Neural cell (in vitro differentiated cells): Measurements from ENCODE around the gene PDAP1. TPM values are rescaled to one million over a fixed set of nuclear protein-coding genes. Genes with fewer than 3 reads are reported as not detected.

ENCODE experiments used
- H2AFZ ChIP-seq: fragments of 200-600, 300-800 bp; sonication (generic), shearing (Covaris generic); 2 replicates; pipeline ENCODE4 v1.6.0; 2014; ENCODE audit warnings: low read depth, mild to moderate bottlenecking, antibody characterized with exemption, low read length, moderate library complexity
- H3F3A ChIP-seq: fragments of 200-600 bp; shearing (Covaris generic); 2 replicates; pipeline ENCODE4 v1.6.1; 2016; ENCODE audit warnings: mild to moderate bottlenecking, moderate library complexity, mixed read lengths, antibody characterized with exemption, low read length; ENCODE audit not compliant: insufficient read depth, poor library complexity, severe bottlenecking
- H3K27ac ChIP-seq: fragments of 200-600, 300-800 bp; sonication (generic), shearing (Covaris generic); 2 replicates; pipeline ENCODE4 v1.5.1; 2014; ENCODE audit warnings: mild to moderate bottlenecking, low read length, moderate library complexity
- H3K27me3 ChIP-seq: fragments of 300-800, 200-600 bp; sonication (generic), shearing (Covaris generic); 2 replicates; pipeline ENCODE4 v1.6.0; 2014; ENCODE audit warnings: mild to moderate bottlenecking, low read depth, low read length, moderate library complexity; ENCODE audit not compliant: insufficient read depth
- H3K36me3 ChIP-seq: fragments of 300-800, 200-600 bp; sonication (generic), shearing (Covaris generic); 2 replicates; pipeline ENCODE4 v1.5.1; 2014; ENCODE audit warnings: mild to moderate bottlenecking, antibody characterized with exemption, low read length, moderate library complexity; ENCODE audit not compliant: insufficient read depth
- H3K4me2 ChIP-seq: fragments of 300-800, 200-600 bp; sonication (generic), shearing (Covaris generic); 2 replicates; pipeline ENCODE4 v1.6.0; 2014; ENCODE audit warnings: mild to moderate bottlenecking, low read length
- H3K4me3 ChIP-seq: fragments of 300-800, 200-600 bp; sonication (generic), shearing (Covaris generic); 2 replicates; pipeline ENCODE4 v1.5.1; 2014; ENCODE audit warnings: mild to moderate bottlenecking, low read length, moderate library complexity
- H3K79me2 ChIP-seq: fragments of 200-600 bp; shearing (Covaris generic); replicated peaks from 2 replicates; pipeline ENCODE4 v1.6.0; 2014; ENCODE audit warnings: mild to moderate bottlenecking, low read length, moderate library complexity; ENCODE audit not compliant: insufficient read depth
- H3K9ac ChIP-seq: fragments of 300-800, 200-600 bp; sonication (generic), shearing (Covaris generic); 2 replicates; pipeline ENCODE4 v1.6.1; 2016; ENCODE audit warnings: mild to moderate bottlenecking, low read length, mixed read lengths
- H3K9me2 ChIP-seq: fragments of 200-600 bp; shearing (Covaris generic); 2 replicates; pipeline ENCODE4 v1.6.1; 2016; ENCODE audit warnings: mild to moderate bottlenecking, low read length, mixed read lengths; ENCODE audit not compliant: insufficient read depth
- H3K9me3 ChIP-seq: fragments of 200-600, 300-800 bp; sonication (generic), shearing (Covaris generic); 2 replicates; pipeline ENCODE4 v1.6.1; 2016; ENCODE audit warnings: mild to moderate bottlenecking, mixed run types, low read length, moderate library complexity, mixed read lengths
- H4K20me1 ChIP-seq: fragments of 200-600 bp; shearing (Covaris generic); 2 replicates; pipeline ENCODE4 v1.6.1; 2016; ENCODE audit warnings: mild to moderate bottlenecking, mixed run types; ENCODE audit not compliant: insufficient read depth
- EP300 ChIP-seq: fragments of 450-650 bp; conservative IDR thresholded peaks from 2 replicates; pipeline ENCODE4 v1.6.1; 2014; ENCODE audit warnings: antibody characterized with exemption, mild to moderate bottlenecking, moderate library complexity; ENCODE audit not compliant: poor library complexity, severe bottlenecking
- EZH2 ChIP-seq: fragments of 200-600, 300-800 bp; shearing (Covaris generic), sonication (generic); IDR thresholded peaks from 2 replicates; pipeline ENCODE4 v1.6.1; 2014; ENCODE audit warnings: antibody characterized with exemption, low read length, borderline replicate concordance, mild to moderate bottlenecking; ENCODE audit not compliant: insufficient read depth, poor library complexity, severe bottlenecking
- MXI1 ChIP-seq: fragments of 450-650 bp; conservative IDR thresholded peaks from 2 replicates; pipeline ENCODE4 v1.6.1; 2014; ENCODE audit warnings: antibody characterized with exemption, mild to moderate bottlenecking; ENCODE audit not compliant: poor library complexity, severe bottlenecking
- POLR2AphosphoS5 ChIP-seq: IDR thresholded peaks from 2 replicates; pipeline ENCODE4 v1.6.1; 2012
- RAD21 ChIP-seq: fragments of 450-650 bp; conservative IDR thresholded peaks from 2 replicates; pipeline ENCODE4 v1.6.1; 2014; ENCODE audit warnings: antibody characterized with exemption, mild to moderate bottlenecking, moderate library complexity
- SMC3 ChIP-seq: fragments of 450-650 bp; conservative IDR thresholded peaks from 2 replicates; pipeline ENCODE4 v1.6.1; 2014; ENCODE audit warnings: antibody characterized with exemption, mild to moderate bottlenecking, moderate library complexity; ENCODE audit not compliant: poor library complexity
- TAF1 ChIP-seq: IDR thresholded peaks from 2 replicates; pipeline ENCODE4 v1.6.1; 2012; ENCODE audit warnings: low read depth
- polyA plus RNA-seq: library from polyadenylated mRNA; depleted of rRNA; stranded (reverse); fragments of >200 nt; gene quantifications from 2 replicates; pipeline ENCODE4 v1.2.3, GENCODE V29; 2014
- TF ChIP-seq, protein P1 (sequence below): IDR thresholded peaks from 2 replicates; pipeline ENCODE4 v1.6.1; 2012; ENCODE audit warnings: borderline replicate concordance
- TF ChIP-seq, protein P2 (sequence below): fragments of 450-650 bp; IDR thresholded peaks from 2 replicates; pipeline ENCODE4 v1.5.1; 2014; ENCODE audit warnings: antibody characterized with exemption, mild to moderate bottlenecking, moderate library complexity; ENCODE audit not compliant: poor library complexity, severe bottlenecking

PDAP1 gene
- polyA plus RNA-seq, 1 donor from 2014 or later, result 185 TPM

DNA sequence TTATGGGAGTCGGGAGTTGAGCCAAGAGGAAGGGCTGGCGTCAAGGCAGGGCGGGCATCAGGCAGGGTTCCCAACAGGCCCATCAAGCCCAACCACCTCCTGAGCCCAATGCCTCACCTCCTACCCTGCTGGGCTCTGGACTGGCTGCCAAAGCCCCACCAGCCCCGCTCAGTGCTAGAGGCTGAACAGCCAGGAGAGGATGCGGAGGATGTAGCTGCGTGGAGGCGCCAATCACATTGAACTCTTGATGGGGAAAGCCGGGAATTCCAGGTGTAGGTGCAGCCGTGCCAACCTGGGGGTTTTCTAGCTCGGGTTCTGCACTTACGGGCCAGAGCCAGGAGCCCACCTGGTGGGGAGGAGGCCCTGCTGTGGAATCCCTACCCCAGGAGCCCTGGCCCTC lies 44.7 kb upstream of the PDAP1 start:
- no peaks in the 10 kb centered on the region for H3K36me3 ChIP-seq
- no peak overlapping the region for H3K27ac ChIP-seq
- H3K9me2 ChIP-seq, result no peaks in the 10 kb centered on the region
- H2AFZ ChIP-seq, result no peak overlapping the region
- no peaks in the 10 kb centered on the region for H3K27me3 ChIP-seq
- H4K20me1 ChIP-seq, result no peaks in the 10 kb centered on the region
- H3K4me2 ChIP-seq, result no peak overlapping the region
- TF ChIP-seq TAF1, result no peak
- TF ChIP-seq MXI1, result no peak
- no peak overlapping the region for H3K4me3 ChIP-seq
- H3K79me2 ChIP-seq, result no peaks in the 10 kb centered on the region
- H3K9me3 ChIP-seq, result no peaks in the 10 kb centered on the region
- no peaks in the 10 kb centered on the region for H3F3A ChIP-seq
- no peak overlapping the region for H3K9ac ChIP-seq

DNA sequence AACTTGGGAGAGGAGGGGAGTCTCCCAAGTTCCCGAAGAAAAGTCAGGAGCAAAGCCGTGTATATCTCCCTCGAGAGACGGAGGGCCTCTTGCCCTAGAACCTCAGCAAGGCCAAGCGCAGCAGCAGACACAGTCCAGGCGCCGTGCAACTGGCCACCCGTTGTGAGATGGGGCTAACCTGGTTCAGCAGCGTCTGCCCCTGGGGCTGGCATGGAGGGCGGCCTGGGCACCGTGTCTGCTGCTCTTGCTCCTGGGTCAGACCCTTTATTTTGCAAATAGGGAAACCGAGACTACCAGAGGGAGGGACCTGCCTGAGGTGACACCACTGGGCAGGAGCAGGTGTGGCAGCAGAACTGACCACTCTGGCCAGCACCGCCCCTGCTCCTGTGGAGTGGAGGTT lies 44.1 kb upstream of the PDAP1 start:
- TF ChIP-seq MXI1, result no peak
- no peak for TF ChIP-seq EZH2
- TF ChIP-seq, protein P1, sequence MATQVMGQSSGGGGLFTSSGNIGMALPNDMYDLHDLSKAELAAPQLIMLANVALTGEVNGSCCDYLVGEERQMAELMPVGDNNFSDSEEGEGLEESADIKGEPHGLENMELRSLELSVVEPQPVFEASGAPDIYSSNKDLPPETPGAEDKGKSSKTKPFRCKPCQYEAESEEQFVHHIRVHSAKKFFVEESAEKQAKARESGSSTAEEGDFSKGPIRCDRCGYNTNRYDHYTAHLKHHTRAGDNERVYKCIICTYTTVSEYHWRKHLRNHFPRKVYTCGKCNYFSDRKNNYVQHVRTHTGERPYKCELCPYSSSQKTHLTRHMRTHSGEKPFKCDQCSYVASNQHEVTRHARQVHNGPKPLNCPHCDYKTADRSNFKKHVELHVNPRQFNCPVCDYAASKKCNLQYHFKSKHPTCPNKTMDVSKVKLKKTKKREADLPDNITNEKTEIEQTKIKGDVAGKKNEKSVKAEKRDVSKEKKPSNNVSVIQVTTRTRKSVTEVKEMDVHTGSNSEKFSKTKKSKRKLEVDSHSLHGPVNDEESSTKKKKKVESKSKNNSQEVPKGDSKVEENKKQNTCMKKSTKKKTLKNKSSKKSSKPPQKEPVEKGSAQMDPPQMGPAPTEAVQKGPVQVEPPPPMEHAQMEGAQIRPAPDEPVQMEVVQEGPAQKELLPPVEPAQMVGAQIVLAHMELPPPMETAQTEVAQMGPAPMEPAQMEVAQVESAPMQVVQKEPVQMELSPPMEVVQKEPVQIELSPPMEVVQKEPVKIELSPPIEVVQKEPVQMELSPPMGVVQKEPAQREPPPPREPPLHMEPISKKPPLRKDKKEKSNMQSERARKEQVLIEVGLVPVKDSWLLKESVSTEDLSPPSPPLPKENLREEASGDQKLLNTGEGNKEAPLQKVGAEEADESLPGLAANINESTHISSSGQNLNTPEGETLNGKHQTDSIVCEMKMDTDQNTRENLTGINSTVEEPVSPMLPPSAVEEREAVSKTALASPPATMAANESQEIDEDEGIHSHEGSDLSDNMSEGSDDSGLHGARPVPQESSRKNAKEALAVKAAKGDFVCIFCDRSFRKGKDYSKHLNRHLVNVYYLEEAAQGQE, result no peak
- TF ChIP-seq RAD21, result no peak
- no peak for TF ChIP-seq SMC3
- no peak for TF ChIP-seq TAF1
- TF ChIP-seq EP300, result no peak
- TF ChIP-seq POLR2AphosphoS5, result no peak
- Histone ChIP-seq H3K9ac (no peak overlapping the region), H3K4me3 (no peak overlapping the region), H2AFZ (no peak overlapping the region), H3K36me3 (no peaks in the 10 kb centered on the region), H3K27ac (no peak overlapping the region), H3K79me2 (no peaks in the 10 kb centered on the region), H3K9me3 (no peaks in the 10 kb centered on the region), H3K27me3 (no peaks in the 10 kb centered on the region), H3K9me2 (no peaks in the 10 kb centered on the region), H3F3A (no peaks in the 10 kb centered on the region), H3K4me2 (no peak overlapping the region), H4K20me1 (no peaks in the 10 kb centered on the region)

DNA sequence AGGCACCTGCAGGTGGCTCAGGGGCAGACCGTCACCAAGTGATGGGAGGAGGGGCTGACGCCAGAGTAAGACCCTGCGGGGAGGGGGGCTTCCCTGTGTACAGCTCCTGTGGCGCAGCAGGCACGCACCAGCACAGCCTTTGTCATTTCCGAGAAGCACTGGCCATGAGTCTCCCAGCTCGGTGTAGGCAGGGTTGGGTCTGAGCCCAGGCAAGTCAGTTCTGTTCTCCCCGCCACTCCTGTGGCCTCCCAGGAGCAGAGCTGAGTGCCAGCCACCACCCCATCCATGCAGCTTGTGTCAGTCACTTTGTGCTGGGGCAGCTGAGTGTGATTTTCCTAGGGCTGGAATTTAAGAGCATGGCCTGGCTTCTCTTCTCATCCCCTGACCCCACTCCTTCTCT lies 43.5 kb upstream of the PDAP1 start:
- TF ChIP-seq MXI1 (no peak), RAD21 (no peak), SMC3 (no peak), TAF1 (no peak), POLR2AphosphoS5 (no peak), EP300 (no peak), EZH2 (no peak)
- TF ChIP-seq, protein P2, sequence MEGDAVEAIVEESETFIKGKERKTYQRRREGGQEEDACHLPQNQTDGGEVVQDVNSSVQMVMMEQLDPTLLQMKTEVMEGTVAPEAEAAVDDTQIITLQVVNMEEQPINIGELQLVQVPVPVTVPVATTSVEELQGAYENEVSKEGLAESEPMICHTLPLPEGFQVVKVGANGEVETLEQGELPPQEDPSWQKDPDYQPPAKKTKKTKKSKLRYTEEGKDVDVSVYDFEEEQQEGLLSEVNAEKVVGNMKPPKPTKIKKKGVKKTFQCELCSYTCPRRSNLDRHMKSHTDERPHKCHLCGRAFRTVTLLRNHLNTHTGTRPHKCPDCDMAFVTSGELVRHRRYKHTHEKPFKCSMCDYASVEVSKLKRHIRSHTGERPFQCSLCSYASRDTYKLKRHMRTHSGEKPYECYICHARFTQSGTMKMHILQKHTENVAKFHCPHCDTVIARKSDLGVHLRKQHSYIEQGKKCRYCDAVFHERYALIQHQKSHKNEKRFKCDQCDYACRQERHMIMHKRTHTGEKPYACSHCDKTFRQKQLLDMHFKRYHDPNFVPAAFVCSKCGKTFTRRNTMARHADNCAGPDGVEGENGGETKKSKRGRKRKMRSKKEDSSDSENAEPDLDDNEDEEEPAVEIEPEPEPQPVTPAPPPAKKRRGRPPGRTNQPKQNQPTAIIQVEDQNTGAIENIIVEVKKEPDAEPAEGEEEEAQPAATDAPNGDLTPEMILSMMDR, result no peak
- TF ChIP-seq, protein P1, result no peak
- no peak overlapping the region for H3K27ac ChIP-seq
- no peak overlapping the region for H2AFZ ChIP-seq
- H3K27me3 ChIP-seq, result no peaks in the 10 kb centered on the region
- H3K4me2 ChIP-seq, result no peak overlapping the region
- no peaks in the 10 kb centered on the region for H3K79me2 ChIP-seq
- no peak overlapping the region for H3K9ac ChIP-seq
- H3K9me3 ChIP-seq, result no peaks in the 10 kb centered on the region
- no peaks in the 10 kb centered on the region for H3K36me3 ChIP-seq
- no peak overlapping the region for H3K4me3 ChIP-seq
- H4K20me1 ChIP-seq, result no peaks in the 10 kb centered on the region
- H3K9me2 ChIP-seq, result no peaks in the 10 kb centered on the region
- H3F3A ChIP-seq, result no peaks in the 10 kb centered on the region
